NCI-H1436 treated with DMSO at 0.1 percent for 48 hours (cell line): ENCODE data around the gene HOXB7.

ENCODE experiments used
- DNase-seq: peaks from one replicate; lab custom pipeline; 2025; lab: John Stamatoyannopoulos, UW

Gene HOXB7

DNA sequence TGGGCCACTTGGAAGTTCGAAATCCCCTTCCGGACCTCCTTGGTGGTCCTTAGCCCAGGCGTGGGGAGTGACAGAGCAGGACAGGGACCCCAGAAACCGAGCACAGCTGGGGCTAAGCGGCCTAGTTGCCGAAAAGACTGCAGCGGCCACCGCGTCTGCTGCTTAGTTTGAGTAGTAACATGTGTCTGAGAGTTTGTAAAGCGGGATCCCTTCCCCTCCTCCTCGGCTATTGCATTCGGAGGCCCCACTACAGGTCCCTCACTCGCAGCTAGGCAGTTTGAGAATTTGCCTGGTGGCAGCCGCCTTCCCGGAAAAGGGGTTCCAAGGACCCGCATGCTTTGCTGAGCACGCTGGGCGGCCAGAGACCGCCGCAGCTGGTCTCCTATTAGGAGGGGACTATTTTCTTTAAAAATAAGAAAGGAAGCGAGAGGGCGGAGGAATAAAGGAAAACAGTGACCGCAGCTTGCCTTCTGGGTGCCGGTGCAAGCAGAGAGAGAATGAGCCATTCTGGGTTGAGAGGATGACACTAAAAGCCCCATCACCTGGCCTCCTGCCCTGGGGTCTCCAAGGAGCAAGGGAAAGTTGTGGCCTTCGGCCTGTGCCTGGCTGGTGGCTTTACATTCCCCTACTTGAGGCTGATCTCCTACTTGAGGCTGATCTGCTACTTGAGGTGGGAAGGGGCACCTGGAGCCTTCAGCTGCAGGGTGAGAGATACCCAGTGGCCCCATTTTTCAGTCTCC, 16.1 kb downstream of the HOXB7 start:
- no peak for DNase-seq

DNA sequence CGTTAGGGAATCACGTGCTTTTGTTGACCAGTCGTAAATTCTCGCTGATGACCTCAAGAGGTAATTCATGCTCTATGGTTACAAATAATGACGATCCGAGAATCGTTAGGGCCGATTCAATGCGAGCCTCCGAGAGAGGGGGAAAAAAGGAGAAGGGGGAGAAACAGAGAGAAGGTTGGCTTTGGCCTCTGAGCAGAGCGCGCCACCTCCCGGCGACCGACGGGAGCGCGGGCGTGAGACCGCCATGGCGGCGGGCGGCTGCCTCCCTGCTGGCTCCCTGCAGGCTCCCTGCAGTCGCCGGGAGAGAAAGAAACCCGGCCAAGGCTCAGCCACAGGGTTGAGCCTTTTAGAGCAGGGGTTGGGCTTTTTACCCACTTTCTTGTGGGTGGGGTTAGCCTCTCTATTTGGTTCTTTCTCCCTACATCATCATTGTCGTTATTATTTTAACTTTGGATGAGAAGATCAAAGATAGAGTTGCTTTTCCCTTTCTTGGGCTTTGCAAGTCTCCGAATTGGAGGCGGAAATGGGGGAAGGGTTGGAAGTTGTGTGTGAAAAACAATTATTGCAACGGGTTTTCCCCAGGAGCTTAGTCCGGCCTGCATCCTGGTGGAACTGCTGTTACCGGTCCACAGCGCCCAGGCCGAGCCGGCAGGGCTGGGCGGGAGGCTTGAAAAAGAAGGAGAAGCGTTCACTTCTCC, 16.8 kb downstream of the HOXB7 start:
- no peak for DNase-seq

DNA sequence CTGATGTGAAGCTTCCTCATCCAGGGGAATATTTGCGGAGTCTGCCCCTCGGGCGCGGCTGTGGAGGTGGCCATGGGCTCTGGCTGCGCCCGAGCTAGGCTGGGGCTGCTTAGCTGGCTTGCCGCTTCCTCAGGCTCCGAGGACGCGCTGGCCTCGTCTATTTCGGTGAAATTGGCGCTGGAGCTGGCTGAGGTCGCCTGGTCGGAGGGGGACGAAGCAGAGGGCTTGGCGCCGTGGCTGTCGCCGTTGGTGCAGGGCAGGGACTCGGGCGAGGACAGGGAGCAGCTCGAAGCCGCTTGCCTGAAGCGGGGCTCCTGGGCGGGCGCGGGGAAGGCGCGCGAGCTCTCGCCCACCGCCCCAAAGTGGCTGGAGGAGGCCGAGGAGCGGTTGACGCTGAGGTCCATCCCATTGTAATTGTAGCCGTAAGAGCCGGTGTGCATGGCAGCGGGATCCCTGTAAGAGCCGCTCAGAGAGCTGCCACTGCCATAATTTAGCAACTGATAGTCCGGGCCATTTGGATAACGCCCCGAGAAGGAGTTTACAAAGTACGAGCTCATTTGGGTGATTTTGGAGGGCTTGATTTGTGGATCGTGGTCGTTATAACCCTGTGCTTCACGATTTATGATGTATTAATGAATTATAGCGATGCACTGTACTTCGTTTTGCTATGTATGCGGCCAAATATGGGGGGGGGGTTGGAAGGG, 17.5 kb downstream of the HOXB7 start, which contains the start of gene HOXB5:
TSS of gene HOXB5 (minus strand) at position 654 of the 704 bp plus-strand sequence. CDS start at position 557, 97 bp downstream.
- no peak for DNase-seq

DNA sequence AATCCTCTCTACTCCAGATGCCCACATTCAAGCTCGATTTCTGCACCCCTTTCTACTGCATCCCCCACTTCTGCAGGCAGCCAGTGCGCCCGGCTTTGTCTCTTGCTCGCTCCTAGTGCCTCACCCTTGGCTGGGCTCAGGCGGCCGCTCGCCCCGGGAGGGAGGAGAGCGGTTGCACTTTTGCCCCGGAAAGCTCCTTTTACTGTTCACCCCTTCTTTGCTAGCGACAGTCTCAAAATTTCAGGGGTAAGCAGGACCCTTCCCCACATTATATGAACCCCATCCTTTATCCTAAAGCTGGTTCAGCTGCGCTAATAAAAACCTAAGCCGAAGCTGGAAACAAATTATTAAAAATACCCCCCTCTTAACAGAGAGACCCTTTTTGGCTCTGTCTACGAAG, 18.2 kb downstream of the HOXB7 start:
- DNase-seq, result no peak

DNA sequence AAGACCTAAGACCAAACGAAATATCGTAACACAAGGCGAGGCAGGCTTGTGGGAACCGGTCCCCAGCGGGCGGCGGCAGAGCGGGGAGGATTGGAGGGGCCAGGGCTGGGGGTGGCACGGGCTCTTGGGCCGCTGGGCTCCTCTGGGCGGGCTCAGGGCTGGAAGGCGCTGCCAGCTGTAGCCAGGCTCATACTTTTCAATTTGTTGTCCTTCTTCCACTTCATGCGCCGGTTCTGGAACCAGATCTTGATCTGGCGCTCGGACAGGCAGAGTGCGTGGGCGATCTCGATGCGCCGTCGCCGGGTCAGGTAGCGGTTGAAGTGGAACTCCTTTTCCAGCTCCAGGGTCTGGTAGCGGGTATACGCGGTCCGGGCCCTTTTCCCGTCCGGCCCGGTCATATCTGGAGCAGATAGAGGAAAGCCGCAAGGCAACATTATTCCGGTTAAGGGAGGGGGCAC, 18.7 kb downstream of the HOXB7 start:
- no peak for DNase-seq

DNA sequence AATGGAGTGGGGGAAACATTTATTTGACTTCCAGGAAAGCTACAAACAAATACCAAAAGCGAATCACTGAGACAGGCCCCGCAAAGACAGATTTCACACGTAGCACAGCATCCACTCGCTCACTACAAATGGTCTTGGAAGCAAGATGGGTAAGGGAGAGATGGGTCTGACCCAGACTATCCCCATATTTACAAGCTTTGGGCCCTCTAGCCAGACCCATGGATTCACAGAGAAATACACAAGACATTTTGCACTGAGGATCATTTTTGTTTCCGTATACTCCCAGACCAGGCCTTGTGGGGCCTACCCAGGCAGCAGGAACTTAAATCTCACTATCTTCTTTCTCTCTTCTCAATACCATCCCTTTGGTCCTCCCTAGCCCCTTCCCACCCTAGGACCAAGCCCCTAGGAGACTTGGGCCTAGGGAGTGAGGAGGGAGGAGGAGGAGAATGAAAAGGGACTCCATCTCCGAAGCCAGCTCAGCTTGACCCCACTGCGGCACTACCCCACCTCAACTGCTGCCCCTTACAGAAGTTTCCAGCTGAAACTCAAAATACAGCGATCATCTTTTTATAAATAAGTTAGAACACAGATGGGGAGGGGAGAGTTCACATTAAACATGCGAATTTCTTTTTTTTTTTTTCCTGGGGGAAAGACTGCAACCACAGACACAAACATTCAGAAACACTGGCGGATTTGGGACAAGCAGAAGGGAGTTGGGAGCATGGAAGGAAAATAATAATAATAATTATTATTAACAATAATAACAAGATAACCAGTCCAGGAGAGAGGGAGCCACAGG, 19.4 kb downstream of the HOXB7 start:
- DNase-seq, result no peak

DNA sequence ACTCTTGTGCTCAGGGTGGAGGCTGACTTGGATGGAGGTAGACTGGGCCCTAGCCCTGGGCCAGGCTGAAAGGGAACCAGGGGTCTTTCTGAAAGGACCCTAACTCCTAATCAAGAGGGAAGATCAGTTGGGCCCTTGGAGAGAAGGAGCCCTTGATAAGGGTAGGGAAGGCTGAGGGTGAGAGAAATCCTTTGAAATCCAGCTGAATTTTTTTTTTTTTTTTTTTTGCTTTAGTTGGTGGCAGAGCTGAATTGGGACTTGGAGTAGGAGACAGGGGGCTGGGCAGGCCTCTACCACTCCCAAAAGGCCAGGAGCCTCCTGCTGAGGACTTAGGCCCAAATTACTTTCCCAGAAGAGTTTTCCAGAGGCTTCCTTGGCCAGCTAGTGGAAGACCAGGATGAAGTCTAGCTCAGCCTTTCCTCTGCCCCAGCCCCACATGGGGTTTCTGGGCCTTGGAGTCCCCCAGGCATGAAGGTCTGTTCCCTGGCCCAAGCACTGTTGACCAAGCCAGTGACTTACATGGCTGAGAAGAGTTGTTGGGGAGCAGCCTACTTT, 20.1 kb downstream of the HOXB7 start:
- DNase-seq, result no peak

DNA sequence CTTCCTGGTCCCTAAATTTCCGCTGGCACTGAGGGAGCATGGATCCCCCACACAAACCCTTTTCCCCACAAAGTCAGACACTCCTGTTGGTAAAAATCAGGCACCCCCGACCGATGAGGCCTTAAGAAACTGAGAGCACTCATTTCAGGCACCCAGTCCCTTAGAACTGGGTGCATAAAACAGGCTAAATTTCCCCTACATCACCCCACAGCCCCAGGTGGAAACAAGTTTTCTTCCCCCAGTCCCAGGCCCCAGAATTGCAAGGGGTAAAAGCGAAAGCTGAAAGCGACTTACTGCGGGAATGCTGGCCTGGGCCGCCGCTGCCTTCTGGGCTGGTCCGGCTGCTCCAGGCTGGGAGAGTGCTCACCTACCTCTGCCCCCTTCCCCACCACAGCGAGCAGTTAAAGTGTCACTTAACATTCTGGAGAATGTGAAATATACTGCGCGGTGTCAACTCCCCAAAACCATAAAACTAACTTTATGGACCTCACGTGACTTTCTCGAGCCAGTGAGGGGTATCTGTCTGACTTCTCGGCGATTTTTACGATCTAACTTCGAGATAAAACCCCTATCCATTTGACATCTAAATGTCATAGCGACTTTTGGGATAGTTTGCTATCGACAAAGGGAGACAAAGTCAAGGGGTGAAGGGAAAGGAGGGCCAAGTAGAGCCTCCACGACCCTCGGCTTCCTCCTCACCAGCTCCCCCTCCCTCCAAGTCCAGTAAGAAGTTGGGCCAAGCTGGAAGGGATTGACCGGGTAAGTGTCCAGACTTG, 20.8 kb downstream of the HOXB7 start, which contains the start of gene HOXB3:
TSS of gene HOXB3 (minus strand) at position 411 of the 776 bp plus-strand sequence. CDS start 37,767 bp downstream, outside the sequence.
- DNase-seq, result no peak

DNA sequence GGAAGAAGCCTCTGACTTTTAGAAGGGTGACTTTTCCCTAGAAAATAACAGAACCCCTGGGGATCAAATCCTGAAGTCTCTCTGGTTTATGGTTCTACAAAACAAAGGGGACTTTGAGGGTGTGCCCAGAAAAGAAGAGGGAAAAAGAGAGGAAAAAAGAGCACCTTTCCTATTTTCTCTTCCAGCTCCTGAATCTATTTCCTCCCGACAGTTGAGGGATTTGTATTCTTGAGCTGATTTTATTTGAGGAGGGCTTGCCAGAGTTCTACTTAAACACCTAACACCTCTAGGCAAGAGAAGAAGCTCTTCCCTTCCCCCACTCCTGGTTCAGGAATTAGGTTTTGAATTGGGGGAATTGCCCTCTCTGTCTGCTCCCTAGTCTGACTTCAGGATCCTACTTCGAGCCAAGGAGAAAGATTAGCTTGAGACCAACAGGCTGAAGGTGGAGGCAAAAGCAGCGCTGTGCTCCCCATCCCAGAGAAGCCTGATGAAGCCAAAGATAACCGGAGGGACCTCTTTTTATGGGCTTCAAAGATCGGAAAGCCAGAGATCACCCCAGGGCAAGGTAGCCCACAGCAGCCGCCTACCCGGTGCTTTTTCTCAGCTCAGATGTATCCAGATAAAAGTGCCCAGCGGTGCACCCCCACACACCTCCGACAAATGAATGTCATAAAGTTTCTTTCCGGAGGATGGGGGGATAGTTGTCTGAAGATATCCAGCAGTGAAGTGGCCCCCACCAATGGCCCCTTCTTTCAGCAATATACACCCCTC, 21.6 kb downstream of the HOXB7 start:
- DNase-seq, result no peak

DNA sequence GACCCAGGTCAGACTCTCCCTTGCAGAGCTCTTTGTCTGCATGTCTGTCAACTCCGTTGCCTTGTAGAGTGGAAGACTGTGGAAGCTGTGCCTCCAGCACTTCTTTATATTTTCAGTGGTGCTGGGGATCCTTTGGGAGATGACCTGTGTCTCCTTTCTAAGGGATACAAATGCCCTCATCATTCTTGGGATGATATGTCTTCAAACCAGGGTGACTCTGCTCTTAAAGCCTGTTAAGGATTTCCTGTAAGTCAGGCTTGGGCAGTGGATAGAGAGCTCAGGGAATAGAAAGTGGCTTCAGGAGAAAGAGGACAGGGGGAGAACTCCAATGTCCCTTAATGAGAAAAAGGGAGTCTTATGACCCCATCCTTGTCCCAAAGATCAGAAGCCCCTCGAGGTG, 22.3 kb downstream of the HOXB7 start:
- DNase-seq, result no peak

DNA sequence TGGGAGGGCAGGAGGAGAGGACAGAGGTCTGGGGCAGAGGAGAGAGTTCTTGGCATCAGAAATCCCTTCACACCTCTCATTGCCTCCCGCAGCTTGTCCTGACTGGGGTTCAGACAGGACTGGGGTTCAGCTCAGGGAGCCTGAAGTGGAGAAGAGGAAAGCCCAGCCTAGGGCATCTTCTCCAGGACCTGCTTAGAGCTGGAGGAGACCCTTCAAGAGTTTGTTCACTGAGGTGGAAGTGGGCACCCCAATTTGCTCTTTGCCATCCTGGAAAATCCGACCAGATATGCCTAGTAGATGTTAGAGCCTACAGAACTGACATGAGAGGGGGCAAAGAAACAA, 22.8 kb downstream of the HOXB7 start:
- DNase-seq, result no peak

DNA sequence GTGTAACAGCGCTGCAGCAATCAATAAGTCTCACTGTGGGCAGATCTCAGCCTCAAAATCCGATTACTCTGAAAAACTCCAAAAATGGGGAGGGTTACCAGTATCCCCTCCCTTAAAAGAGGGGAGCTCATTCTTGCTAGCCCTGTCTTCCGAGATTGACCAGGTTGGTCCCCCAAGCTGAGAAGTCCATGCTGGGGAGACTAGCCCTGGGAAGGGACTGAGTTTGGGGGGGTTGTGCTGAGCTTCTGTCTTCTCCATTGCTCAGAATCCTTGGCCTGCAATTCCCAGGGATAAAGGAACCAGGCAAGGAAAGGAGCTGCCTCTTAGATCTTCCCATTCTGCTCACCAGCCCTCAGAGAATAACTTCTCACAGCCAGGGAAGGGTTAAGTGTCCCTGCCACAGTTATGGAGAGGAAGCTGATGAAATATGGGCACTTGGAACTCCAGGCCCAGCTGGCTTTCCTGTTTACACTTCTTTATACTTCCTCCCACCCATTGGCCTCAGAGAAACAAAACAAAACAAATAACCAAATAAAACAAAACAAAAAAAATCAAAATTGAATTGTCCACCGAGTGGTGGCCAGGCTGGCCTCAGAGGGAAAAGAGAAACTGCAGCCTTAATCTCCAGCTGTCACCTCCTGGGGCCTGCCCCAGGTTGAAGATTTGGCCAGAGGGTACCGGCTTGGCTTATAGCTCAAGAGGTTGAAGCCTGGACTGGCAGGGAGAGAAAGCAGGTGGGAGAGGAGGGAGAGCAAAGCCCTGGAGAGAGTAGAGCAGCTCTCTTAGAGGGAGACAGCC, 23.3 kb downstream of the HOXB7 start:
- no peak for DNase-seq

DNA sequence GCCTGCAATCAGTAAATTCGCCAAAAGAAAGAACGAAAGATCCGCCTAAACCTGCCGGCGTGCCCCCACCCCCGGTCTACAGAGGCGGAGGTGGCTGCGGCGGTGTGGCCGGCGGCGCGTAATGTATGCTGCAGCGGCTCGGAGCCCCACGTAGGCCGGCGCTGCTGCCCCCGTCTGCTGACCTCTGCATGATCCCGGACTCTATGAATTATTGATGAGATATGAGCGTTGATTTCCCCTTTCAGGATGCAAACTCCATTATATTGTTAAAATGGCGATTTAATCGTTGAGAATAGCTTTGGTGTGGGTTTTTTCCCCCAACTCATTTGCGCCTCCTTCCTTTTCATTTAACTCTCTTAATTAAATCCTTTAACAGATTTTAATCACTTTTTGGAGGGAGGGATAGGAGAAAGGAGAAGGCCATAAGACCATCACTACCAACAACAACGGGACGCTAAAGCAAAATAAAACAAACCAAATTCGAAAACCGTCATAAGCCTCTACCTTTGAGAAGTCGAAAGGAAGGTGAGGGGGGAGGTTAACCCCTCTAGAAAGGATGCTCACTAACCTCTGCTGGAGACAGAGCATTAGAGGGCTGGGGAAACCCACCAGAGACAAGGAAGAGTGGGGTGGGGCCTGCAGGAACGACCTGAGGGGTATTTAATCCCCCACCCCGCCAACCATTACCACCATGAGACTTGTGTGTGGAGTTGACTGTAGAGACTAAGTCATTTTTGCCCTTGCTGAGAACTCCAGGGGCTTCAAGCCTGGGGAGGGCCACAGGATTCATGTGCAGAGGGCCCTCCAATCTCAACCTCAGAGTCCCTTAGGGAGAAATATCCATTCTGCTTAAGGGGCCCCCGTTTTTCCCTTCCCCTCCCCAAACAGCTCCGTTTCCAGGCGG, 24.2 kb downstream of the HOXB7 start:
- DNase-seq, result no peak

DNA sequence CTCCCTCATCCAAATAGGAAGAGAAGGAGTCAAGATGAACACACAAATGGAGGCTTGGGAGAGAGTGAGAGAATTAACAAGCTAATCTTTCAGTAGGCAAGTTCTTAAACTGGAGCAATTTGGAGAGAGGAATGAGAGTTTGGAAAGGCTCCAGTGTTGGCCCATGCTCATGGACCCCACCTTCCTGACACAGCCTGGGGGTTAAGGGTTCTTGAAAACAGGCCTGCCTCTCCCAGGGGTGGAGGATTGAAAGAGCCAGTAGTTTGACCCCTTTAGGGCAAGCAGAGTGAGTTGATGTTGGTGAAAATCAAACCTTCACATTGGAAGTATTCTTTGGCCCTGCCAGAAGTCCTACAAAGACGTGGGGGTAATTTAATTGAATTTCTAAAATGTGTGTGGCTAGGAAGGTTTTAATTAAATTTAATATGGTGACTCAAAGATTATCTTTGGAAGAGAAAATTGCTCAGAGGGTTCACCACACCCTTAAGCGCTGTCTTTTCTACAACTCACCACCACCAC, 26.5 kb downstream of the HOXB7 start:
- no peak for DNase-seq

DNA sequence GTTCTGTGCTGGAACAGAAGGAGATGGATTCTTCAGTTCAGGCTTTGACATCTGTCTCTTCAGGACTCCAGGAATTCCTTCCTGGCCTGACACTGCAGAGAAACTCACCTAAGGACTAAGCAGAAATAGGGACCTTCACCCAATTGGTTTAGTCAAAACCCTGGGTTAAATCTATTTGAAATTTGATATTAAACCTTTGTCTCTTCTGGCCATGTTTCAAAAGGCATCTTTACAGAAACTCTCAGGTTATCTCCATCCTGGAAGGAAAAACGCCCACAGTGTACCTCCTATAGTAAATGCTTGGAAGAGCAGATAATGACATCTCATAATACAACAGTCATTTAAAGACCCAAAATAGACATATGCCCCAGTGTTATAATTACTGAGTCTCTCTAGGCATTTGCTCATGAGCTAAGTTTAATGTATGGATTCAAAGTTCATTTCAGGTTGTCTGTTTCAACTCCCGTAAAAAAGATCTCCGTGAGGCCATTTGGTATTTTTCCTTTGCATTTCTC, 27.1 kb downstream of the HOXB7 start:
- DNase-seq, result no peak

DNA sequence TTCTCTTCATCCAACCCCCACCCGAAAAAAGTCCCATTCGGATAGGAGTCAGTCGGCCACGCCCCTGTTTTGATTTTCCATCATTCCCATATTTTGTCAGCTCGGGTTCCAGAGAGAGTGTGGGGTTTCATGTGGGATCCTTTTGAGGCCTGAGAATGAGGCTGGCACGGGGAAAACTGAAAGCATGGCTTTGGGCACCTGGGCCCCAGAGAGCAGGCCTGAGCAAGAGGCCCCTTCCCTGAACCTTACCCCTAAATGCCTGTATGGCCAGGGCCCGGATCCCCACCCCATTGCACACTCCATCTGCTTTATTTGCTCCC, 28.1 kb downstream of the HOXB7 start:
- no peak for DNase-seq

DNA sequence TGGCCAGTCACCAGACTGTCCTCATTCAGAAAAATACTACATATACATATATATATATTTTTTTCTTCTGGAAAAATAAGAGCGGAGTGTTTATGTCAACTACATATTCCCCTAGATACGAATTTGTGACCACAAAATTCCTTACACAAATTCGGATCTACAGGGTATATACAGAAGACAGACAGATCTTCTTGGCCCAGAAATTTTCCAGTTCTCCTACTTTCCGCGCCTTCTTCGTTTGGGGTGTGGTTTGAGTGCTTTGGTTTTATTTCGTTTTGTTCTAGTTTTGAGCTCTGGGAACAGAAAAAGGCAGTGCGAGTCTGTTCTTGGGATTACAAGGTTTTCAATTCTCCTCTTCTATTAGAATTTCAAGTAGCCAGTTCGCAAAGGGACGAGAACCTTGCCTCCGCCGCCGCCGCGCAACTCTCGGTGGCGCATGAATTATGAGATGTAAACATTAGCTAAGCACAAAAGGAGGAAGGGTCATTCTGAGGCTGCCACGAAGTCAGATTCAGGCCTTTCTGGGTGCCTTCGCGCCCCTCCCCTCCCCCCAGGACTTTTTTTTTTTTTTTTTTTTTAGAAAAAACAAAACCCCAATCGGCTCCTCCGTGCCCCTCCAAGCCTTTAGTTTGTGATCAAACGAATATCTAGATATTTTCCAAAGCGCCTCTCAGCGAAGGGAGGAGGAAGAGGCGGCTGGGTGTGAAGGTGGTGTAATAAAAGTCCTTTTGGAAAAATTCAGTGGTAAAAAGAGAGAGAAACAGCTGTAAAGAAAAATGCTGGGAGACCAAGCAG, 30.9 kb downstream of the HOXB7 start:
- DNase-seq, result no peak
